Neutrophil (primary cell): ENCODE measurements around the gene GTPBP2.
"Not testable (repeated sequence)": the region's sequence is repeated elsewhere in the genome, so short reads cannot be mapped to it uniquely, and the experiment has no call there.

ENCODE experiments used
- H3K27ac ChIP-seq: fragments of 200-600 bp; sonication (generic); 2 replicates; pipeline ENCODE4 v1.5.1; 2016; ENCODE audit warnings: mild to moderate bottlenecking, moderate library complexity
- H3K27me3 ChIP-seq: fragments of 200-600 bp; sonication (generic); 2 replicates; pipeline ENCODE4 v1.6.0; 2016; ENCODE audit warnings: mild to moderate bottlenecking
- H3K36me3 ChIP-seq: fragments of 200-600 bp; sonication (generic); 2 replicates; pipeline ENCODE4 v1.5.1; 2017
- H3K4me1 ChIP-seq, 2 experiments: fragments of 200-600 bp in 1 of 2; sonication (generic) in 1 of 2; 1 replicate in 1 of 2; 2 replicates in 1 of 2; pipeline versions ENCODE4 v1.5.1 to v1.6.1; 2013 to 2016; ENCODE audit warnings: low read depth in 1 of 2, low read length in 1 of 2, mild to moderate bottlenecking in 1 of 2, moderate library complexity in 1 of 2; ENCODE audit not compliant: control insufficient read depth in 1 of 2, insufficient read depth in 1 of 2
- H3K4me3 ChIP-seq, 2 experiments: fragments of 200-600 bp in 1 of 2; sonication (generic) in 1 of 2; 1 replicate in 1 of 2; 2 replicates in 1 of 2; pipeline ENCODE4 v1.5.1; 2013 to 2016; ENCODE audit warnings: low read depth in 1 of 2, low read length in 1 of 2, mild to moderate bottlenecking in 1 of 2, moderate library complexity in 1 of 2
- H3K9me3 ChIP-seq: fragments of 200-600 bp; sonication (generic); 2 replicates; pipeline ENCODE4 v1.5.1; 2016
- CTCF ChIP-seq: fragments of 200-600 bp; sonication (generic); IDR thresholded peaks from 2 replicates; pipeline ENCODE4 v1.5.1; 2016; ENCODE audit warnings: antibody characterized with exemption

Gene GTPBP2

GRCh38 chr6:43636308-43636659 is 7.2 kb upstream of the GTPBP2 start:
- Histone ChIP-seq H3K9me3 (no peaks in the 10 kb centered on the region), H3K27ac (peak overlapping the region; percentile 82), H3K4me1 (peaks cover 20 to 23% of the 10 kb centered on the region in 2 experiments), H3K4me3 (peak overlapping the region; percentile 85 to 87), H3K36me3 (peaks cover 36% of the 10 kb centered on the region), H3K27me3 (no peaks in the 10 kb centered on the region)
- no peak for TF ChIP-seq CTCF

- Histone ChIP-seq H3K27ac (peak within 1 kb of the TSS; percentile 82), H3K27me3 (no peaks in the 10 kb centered on the region), H3K9me3 (no peaks in the 10 kb centered on the region), H3K36me3 (peaks cover 32% of the 10 kb centered on the region), H3K4me3 (peak within 1 kb of the TSS; percentile 85 to 87), H3K4me1 (peaks cover 22 to 23% of the 10 kb centered on the region in 2 experiments)
- TF ChIP-seq CTCF, result no peak
Measured at GRCh38 chr6:43635387-43636307, 6.6 kb upstream of the GTPBP2 start, which contains the start of gene MAD2L1BP. Gene MAD2L1BP (plus strand): TSS chr6:43635840. CDS start chr6:43635876, 36 bp downstream.

DNA sequence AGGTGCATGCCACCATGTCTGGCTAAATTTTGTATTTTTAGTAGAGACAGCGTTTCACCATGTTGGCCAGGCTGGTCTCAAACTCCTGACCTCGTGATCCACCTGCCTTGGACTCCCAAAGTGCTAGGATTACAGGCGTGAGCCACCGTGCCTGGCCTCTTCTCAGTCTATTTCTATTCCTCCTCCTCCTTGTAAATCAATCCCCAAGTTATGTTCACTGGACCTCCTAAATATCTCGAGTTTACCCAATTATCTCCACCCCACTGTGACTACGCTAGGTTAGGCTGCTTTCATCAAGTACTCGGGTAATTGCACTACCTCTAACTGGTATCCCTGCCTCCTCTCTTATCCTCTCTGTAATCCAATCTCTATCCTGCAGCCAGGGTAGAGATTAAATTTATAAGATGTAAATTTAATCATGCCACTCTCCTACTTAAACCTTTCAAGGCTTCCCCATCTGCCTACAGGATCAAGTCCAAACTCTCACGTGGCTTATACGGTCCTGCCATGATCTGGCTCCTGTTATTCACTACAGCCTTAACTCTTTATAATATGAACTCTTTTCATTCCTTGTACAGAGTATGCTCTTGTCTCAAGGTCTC is 5.7 kb upstream of the GTPBP2 start:
- no peaks in the 10 kb centered on the region for H3K9me3 ChIP-seq
- H3K4me1 ChIP-seq, result peaks cover 29 to 30% of the 10 kb centered on the region in 2 experiments
- H3K36me3 ChIP-seq, result peaks cover 24% of the 10 kb centered on the region
- no peaks in the 10 kb centered on the region for H3K27me3 ChIP-seq
- no peak for TF ChIP-seq CTCF
- H3K4me3 ChIP-seq, result peak overlapping the region in 1 of 2 experiments; percentile 87
- peak overlapping the region; percentile 82 for H3K27ac ChIP-seq

GRCh38 chr6:43633002-43633401 is 3.9 kb upstream of the GTPBP2 start:
- H3K27ac ChIP-seq, H3K27me3 ChIP-seq, H3K4me3 ChIP-seq, H3K9me3 ChIP-seq, H3K36me3 ChIP-seq: not testable (repeated sequence)
- peaks cover 41 to 42% of the 10 kb centered on the region in 2 experiments for H3K4me1 ChIP-seq

- no peaks in the 10 kb centered on the region for H3K27me3 ChIP-seq
- peaks cover 1% of the 10 kb centered on the region for H3K36me3 ChIP-seq
- H3K4me3 ChIP-seq, result no peak overlapping the region
- TF ChIP-seq CTCF, result no peak
- H3K9me3 ChIP-seq, result no peaks in the 10 kb centered on the region
- H3K27ac ChIP-seq, result no peak overlapping the region
- peaks cover 47 to 52% of the 10 kb centered on the region in 2 experiments for H3K4me1 ChIP-seq
Measured at GRCh38 chr6:43630980-43631619, 2.0 kb upstream of the GTPBP2 start.
